GM21360 (cell line): ENCODE results near the gene SLC7A5.
"Not testable (repeated sequence)": the region's sequence is repeated elsewhere in the genome, so short reads cannot be mapped to it uniquely, and the experiment has no call there.

Experiments used
- ATAC-seq: cut with Tn5 transposase; IDR thresholded peaks from one replicate; pipeline ENCODE4 v1.9.1; 2021; ENCODE audit warnings: mild to moderate bottlenecking, moderate library complexity; ENCODE audit not compliant: unreplicated experiment

Gene SLC7A5

DNA sequence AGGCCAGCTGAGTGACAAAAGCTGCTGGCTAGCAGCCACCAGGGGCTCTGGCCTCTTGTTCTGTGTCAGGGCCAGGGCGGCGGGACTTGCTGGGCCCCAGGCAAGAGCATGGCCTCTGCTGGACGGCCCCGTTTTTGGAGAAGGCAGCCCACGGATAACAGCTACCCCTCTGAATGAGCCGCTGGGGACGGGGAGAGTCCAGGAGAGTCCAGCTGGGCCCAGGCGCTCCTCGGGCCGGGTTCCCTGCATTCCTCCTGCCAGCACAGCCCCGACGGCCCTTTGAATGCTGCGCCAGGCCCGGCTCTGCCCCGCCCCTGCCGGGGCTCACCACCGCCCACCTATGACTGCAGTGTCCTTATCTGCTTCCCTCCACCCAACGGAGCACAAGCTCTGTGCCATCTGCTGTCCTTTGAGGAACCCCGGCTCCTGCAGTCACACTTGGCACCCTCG lies 33.4 kb downstream of the SLC7A5 start:
- no peak for ATAC-seq

- ATAC-seq, result no peak
These were observed 34.4 kb downstream of the SLC7A5 start for GRCh38 chr16:87834668-87835473.

- no peak for ATAC-seq
These were observed 35.2 kb downstream of the SLC7A5 start for GRCh38 chr16:87834005-87834667.

GRCh38 chr16:87833548-87833947 lies 35.8 kb downstream of the SLC7A5 start:
- no peak for ATAC-seq

DNA sequence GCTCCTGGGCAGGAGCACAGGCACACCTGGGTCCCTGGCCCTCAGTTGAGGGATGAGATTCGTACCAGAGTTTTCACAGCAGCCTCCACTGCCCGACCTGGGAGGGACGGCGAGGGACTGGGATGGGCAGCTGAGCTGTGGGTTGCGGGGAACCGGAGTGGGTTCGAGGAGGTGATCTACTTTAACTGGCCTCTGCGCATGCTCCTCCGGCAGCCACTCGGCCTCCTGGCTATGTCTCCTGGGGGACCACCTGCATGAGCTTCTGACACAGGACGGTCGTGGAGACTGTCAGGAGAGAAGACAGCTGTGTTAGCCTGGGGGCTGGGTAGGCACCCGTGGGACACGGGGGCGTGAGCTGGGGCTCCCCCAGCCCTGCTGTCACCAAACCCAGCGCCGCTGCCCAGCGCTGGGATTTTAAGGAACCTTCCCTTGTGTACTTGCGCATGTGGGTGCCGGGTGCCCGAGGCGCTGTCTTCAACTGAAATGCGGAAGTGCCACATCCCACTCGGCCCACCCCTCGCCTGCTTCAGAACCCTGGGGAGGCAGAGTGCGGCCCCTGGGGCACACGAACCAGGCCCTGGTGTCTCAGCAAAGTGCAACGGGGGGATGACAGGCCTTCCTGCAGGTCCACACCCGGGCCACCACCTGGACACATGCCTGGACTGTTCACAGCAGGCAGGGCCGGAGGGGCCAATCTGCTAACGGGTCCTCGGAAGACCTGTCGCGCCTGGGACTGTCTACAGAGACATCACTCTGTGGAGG lies 36.4 kb downstream of the SLC7A5 start:
- no peak for ATAC-seq

- no peak for ATAC-seq
These were observed 37.2 kb downstream of the SLC7A5 start for GRCh38 chr16:87832137-87832527.

- no peak for ATAC-seq
These were observed 37.7 kb downstream of the SLC7A5 start for GRCh38 chr16:87831421-87832136.

GRCh38 chr16:87830673-87831420 lies 38.5 kb downstream of the SLC7A5 start:
- ATAC-seq, result no peak

GRCh38 chr16:87829988-87830672 lies 39.2 kb downstream of the SLC7A5 start:
- ATAC-seq, result no peak

GRCh38 chr16:87829622-87829980 lies 39.7 kb downstream of the SLC7A5 start:
- ATAC-seq, result no peak

- ATAC-seq, result no peak
These were observed 40.2 kb downstream of the SLC7A5 start for GRCh38 chr16:87828907-87829621.

DNA sequence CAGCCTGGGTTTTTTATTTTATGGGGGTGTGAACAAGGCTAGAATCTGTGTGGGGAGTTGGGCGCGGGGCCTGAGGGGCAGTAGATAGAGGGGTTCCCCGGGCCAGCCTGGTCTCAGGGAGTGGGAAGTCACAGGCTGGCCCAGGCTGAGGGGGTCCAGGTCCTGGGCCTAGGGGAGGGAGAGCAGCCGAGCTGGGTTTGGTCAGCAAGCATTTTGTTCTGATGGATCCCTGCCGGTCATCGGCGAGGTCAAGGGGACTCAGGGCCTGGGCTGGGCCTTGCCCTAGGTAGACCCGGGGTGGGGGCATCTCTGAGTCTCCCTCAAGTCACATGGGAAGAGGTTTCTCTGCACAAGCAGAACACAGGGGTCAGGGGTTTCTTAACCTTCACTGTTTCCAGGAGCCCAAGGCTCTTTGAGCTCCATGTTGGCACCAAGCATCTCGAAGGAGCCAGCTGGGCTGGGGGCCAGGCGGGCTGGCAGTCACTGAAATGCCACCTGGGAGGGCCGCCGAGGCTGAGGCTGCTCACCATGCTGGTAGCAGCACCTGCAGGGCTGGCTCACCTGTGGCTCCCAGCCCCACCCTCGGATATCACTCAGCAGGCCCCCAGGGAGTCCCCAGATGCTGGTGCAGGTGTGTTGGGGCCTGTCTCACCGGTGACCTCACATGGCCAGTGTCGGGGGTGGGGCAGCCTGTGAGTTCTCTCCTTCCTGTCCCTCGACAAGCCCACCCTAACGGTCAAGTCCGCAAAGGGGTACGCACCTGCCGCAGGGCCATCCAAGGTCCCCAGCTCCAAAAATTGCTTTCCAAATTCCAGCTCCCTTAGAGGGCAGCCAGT lies 41.0 kb downstream of the SLC7A5 start:
- ATAC-seq, result no peak

DNA sequence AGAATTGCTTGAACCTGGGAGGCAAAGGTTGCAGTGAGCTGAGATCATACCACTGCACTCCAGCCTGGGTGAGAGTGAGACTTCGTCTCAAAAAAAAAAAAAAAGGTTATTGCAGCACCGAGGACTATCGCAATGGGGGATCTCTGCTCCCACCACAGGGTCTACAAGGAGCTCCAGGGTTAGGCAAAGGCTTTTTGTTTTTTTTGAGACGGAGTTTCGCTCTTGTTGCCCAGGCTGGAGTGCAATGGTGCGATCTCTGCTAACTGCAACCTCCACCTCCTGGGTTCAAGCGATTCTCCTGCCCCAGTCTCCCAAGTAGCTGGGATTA lies 41.8 kb downstream of the SLC7A5 start:
- ATAC-seq, result not testable (repeated sequence)

GRCh38 chr16:87826798-87827587 lies 42.3 kb downstream of the SLC7A5 start:
- no peak for ATAC-seq

DNA sequence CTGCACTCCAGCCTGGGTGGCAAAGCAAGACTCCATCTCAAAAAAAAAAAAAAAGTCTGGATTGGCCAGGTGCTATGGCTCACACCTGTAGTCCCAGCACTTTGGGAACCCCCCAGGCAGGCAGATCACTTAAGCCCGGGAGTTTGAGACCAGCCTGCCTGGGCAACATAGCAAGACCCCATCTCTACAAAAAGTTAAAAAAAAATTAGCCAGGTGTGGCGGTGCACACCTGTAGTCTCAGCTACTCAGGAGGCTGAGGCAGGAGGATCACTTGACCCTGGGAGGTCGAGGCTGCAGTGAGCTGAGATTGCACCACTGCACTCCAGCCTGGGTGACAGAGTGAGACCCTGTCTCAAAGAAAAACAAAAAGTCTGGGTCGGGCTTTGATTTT lies 42.9 kb downstream of the SLC7A5 start:
- not testable (repeated sequence) for ATAC-seq

GRCh38 chr16:87825842-87826120 lies 43.5 kb downstream of the SLC7A5 start:
- not testable (repeated sequence) for ATAC-seq

DNA sequence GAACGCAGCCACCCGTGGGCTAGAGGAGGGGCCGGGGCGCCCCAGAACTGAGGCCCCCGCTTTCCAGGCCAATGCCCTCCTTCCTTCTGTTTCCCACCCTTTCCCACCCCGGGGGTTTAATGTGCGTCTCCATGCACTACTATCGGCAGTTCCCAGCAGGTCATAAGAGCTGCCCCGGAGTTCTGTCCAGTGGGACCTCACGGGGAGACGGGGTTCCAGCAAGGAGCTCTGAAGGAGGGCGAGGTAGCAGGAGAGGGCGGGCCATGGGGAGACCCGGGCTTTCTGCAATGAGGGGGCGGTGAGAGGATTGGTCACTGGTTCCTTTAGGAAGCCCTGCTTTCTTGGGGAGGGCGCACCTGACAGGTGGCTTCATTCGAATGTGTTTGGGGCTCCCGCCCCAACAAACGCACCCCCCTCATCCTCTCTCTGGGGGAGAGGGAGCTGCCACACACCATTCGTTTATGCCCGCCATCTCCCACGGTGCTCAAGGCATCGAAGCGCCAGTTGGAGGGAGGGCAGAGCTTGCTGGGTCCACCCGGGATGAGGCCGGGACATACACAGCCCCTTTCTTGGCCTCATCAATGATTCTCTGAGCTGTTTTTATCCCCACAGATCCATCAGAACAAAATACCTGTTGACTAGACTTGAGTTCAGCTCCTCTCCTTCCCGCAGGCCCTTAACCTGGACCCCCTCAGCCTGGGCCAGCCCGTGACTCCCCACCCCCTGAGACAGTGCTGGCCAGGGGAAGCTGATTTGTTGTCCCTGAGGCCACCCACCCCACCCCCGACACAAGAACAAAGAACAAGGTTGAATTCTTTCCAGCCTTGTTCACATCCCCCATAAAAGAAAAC lies 44.1 kb downstream of the SLC7A5 start:
- no peak for ATAC-seq
